OCI-LY7 (cell line): Measurements from ENCODE around the gene DGKQ. TPM values are rescaled to one million over a fixed set of nuclear protein-coding genes. Genes with fewer than 3 reads are reported as not detected.

Experiments used
- BruUV-seq: library from RNA; stranded (reverse); fragments of 400-500 nt; replicated peaks from 2 replicates; lab custom pipeline; 2021; lab: Mats Ljungman, UMichigan
- CTCF ChIA-PET: fragments of 300-600 bp; sonication (Branson Sonifier 250); formaldehyde crosslinking; loops from one replicate; lab custom pipeline; 2022; ENCODE audit warnings: antibody characterized with exemption; ENCODE audit not compliant: unreplicated experiment; lab: Charles Lee
- POLR2A ChIA-PET: fragments of 300-600 bp; sonication (Branson Sonifier 250); formaldehyde crosslinking; loops from one replicate; lab custom pipeline; 2022; ENCODE audit warnings: antibody characterized with exemption; lab: Charles Lee
- DNase-seq: peaks from one replicate; pipeline ENCODE4 v3.0.0-alpha.2; 2015; ENCODE audit warnings: low spot score
- H2AFZ ChIP-seq: fragments of 200-600 bp; sonication (generic), shearing (Covaris generic); 2 replicates; pipeline ENCODE4 v1.6.1; 2014; ENCODE audit warnings: mild to moderate bottlenecking, antibody characterized with exemption, low read length, moderate library complexity
- H3K27ac ChIP-seq: fragments of 200-600 bp; sonication (generic); 2 replicates; pipeline ENCODE4 v1.5.1; 2014; ENCODE audit warnings: mixed run types, low read depth, mild to moderate bottlenecking, moderate library complexity, low read length, inconsistent platforms; ENCODE audit not compliant: poor library complexity, severe bottlenecking
- H3K36me3 ChIP-seq: fragments of 200-600 bp; sonication (generic); 2 replicates; pipeline ENCODE4 v1.6.1; 2014; ENCODE audit warnings: mild to moderate bottlenecking, antibody characterized with exemption, low read length, moderate library complexity, mixed read lengths; ENCODE audit not compliant: insufficient read depth
- H3K4me1 ChIP-seq: fragments of 200-600 bp; sonication (generic); 2 replicates; pipeline ENCODE4 v1.5.1; 2014; ENCODE audit warnings: mild to moderate bottlenecking, low read length; ENCODE audit not compliant: insufficient read depth, poor library complexity, severe bottlenecking
- H3K4me2 ChIP-seq: fragments of 200-600 bp; sonication (generic); 2 replicates; pipeline ENCODE4 v1.6.1; 2014; ENCODE audit warnings: mild to moderate bottlenecking, low read length
- H3K4me3 ChIP-seq: fragments of 200-600 bp; sonication (generic); 2 replicates; pipeline ENCODE4 v1.5.1; 2014; ENCODE audit warnings: mild to moderate bottlenecking, low read depth, low read length; ENCODE audit not compliant: poor library complexity, severe bottlenecking
- H3K79me2 ChIP-seq: fragments of 200-600 bp; sonication (generic); 2 replicates; pipeline ENCODE4 v1.6.1; 2016; ENCODE audit warnings: low read depth, mild to moderate bottlenecking, low read length, moderate library complexity, mixed read lengths; ENCODE audit not compliant: insufficient read depth
- H3K9me2 ChIP-seq: fragments of 200-600 bp; sonication (generic); 2 replicates; pipeline ENCODE4 v1.6.1; 2016; ENCODE audit warnings: mild to moderate bottlenecking, low read length, mixed read lengths; ENCODE audit not compliant: insufficient read depth
- H3K9me3 ChIP-seq: fragments of 200-600 bp; sonication (generic); 2 replicates; pipeline ENCODE4 v1.6.1; 2014; ENCODE audit warnings: mild to moderate bottlenecking, mixed run types, low read length, mixed read lengths
- H4K20me1 ChIP-seq: fragments of 200-600 bp; sonication (generic); 2 replicates; pipeline ENCODE4 v1.6.1; 2014; ENCODE audit warnings: mild to moderate bottlenecking, antibody characterized with exemption, low read length, moderate library complexity, mixed read lengths; ENCODE audit not compliant: insufficient read depth
- EZH2phosphoT487 ChIP-seq: fragments of 200-600 bp; sonication (generic); IDR thresholded peaks from 2 replicates; pipeline ENCODE4 v1.6.1; 2018; ENCODE audit warnings: low read depth, borderline replicate concordance, mild to moderate bottlenecking, mixed run types, antibody characterized with exemption, low read length, moderate library complexity, mixed read lengths
- intact Hi-C: fragments of 100-400 bp; cut with micrococcal nuclease; formaldehyde crosslinking; loops from one replicate; pipeline ENCODE4 v1.10.0; 2022; ENCODE audit not compliant: unreplicated experiment
- total RNA-seq, 2 experiments: library from RNA; depleted of rRNA in 1 of 2; stranded (reverse); fragments of >200 nt in 1 of 2; shearing (Covaris generic) in 1 of 2; gene quantifications; 2 replicates each; pipeline ENCODE4 v1.2.3, GENCODE V29; 2014 to 2022
- TF ChIP-seq, protein P1 (sequence below): fragments of 200-600 bp; sonication (generic); conservative IDR thresholded peaks from 2 replicates; pipeline ENCODE4 v1.5.1; 2014; ENCODE audit warnings: mild to moderate bottlenecking, antibody characterized with exemption, low read length, moderate library complexity, mixed read lengths

DGKQ gene
- total RNA-seq, 2 experiments from 2014 or later: 11.3 to 15.2 TPM

DNA sequence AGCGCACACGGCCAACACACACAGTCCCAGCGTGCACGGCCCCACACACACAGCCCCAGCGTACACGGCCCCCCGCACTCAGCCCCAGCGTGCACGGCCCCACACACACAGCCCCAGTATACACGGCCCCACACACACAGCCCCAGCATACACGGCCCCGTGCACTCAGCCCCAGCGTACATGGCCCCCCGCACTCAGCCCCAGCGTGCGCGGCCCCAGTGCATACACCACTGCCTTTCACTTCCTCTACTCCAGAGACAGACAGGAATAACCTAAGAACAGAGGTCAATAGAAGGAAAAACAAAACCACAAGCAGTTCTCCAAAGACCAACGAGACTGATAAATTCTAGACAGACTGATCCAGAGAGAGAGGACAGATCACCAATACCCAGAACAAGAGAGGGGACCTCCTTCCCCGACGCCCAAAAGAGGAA is 58.3 kb downstream of the DGKQ start:
- peak overlapping the region; percentile 23 for H3K4me3 ChIP-seq
- DNase-seq: no peak
- POLR2A ChIA-PET: no interaction called here

DNA sequence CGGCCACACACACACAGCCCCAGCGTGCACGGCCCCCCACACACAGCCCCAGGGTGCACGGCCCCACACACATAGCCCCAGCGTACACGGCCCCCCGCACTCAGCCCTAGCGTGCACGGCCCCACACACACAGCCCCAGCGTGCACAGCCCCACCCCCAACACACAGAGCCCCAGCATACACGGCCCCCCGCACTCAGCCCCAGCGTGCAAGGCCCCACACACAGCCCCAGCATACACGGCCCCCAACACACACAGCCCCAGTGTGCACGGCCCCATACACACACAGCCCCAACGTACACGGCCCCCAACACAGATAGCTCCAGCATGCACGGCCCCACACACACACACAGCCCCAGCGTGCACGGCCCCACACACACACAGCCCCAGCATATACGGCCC is 58.8 kb downstream of the DGKQ start:
- peaks cover 20% of the 10 kb centered on the region for H3K4me1 ChIP-seq
- POLR2A ChIA-PET: no interaction called here
- peaks cover 34% of the 10 kb centered on the region for H3K36me3 ChIP-seq
- CTCF ChIA-PET: no interaction called here
- H3K27ac ChIP-seq: no peak overlapping the region
- H3K79me2 ChIP-seq: peaks cover 48% of the 10 kb centered on the region
- H3K4me2 ChIP-seq: no peak overlapping the region; the same call in 1 of the 2 replicates
- intact Hi-C loops: no loop called here
- H3K9me2 ChIP-seq: no peaks in the 10 kb centered on the region
- no peak for DNase-seq
- no peak overlapping the region for H2AFZ ChIP-seq
- H4K20me1 ChIP-seq: no peaks in the 10 kb centered on the region
- TF ChIP-seq, protein P1, sequence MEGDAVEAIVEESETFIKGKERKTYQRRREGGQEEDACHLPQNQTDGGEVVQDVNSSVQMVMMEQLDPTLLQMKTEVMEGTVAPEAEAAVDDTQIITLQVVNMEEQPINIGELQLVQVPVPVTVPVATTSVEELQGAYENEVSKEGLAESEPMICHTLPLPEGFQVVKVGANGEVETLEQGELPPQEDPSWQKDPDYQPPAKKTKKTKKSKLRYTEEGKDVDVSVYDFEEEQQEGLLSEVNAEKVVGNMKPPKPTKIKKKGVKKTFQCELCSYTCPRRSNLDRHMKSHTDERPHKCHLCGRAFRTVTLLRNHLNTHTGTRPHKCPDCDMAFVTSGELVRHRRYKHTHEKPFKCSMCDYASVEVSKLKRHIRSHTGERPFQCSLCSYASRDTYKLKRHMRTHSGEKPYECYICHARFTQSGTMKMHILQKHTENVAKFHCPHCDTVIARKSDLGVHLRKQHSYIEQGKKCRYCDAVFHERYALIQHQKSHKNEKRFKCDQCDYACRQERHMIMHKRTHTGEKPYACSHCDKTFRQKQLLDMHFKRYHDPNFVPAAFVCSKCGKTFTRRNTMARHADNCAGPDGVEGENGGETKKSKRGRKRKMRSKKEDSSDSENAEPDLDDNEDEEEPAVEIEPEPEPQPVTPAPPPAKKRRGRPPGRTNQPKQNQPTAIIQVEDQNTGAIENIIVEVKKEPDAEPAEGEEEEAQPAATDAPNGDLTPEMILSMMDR: no peak
- TF ChIP-seq EZH2phosphoT487: no peak
- BruUV-seq: no TSS peak
- peaks cover 18% of the 10 kb centered on the region for H3K9me3 ChIP-seq
- H3K4me3 ChIP-seq: no peak overlapping the region

More for the DNA sequence above, 58.3 kb downstream of the DGKQ start:
- no peaks in the 10 kb centered on the region for H4K20me1 ChIP-seq
- intact Hi-C loops: no loop called here
- H3K79me2 ChIP-seq: peaks cover 53% of the 10 kb centered on the region
- CTCF ChIA-PET: no interaction called here
- peak overlapping the region; percentile 14 for H3K27ac ChIP-seq
- no peak for TF ChIP-seq EZH2phosphoT487
- TF ChIP-seq, protein P1: no peak
- no TSS peak for BruUV-seq
- H2AFZ ChIP-seq: no peak overlapping the region
- peaks cover 20% of the 10 kb centered on the region for H3K4me1 ChIP-seq
- no peaks in the 10 kb centered on the region for H3K9me2 ChIP-seq
- H3K9me3 ChIP-seq: peaks cover 18% of the 10 kb centered on the region
- H3K4me2 ChIP-seq: peak overlapping the region; percentile 51
- peaks cover 36% of the 10 kb centered on the region for H3K36me3 ChIP-seq

DNA sequence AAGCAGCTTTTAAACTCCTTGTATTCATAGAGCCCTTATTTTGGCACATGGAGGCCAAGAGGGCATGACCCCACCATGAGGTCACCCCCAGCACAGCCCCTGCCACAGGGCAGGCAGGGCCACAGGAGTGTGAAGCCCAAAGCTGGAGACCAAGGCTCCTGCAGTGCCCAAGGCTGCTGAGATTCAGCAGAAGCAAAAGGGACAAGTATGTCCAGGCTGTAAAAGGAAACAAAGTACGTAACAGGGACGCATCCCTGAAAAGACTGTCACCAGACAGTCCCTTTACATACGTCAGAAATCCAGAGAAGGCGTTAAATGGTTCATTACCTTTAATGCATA is 60.1 kb downstream of the DGKQ start:
- CTCF ChIA-PET: no interaction called here
- Histone ChIP-seq H3K9me2 (no peaks in the 10 kb centered on the region), H3K4me2 (no peak overlapping the region), H3K36me3 (peaks cover 34% of the 10 kb centered on the region), H3K4me3 (no peak overlapping the region), H3K9me3 (peaks cover 15% of the 10 kb centered on the region), H2AFZ (no peak overlapping the region), H3K27ac (no peak overlapping the region), H3K4me1 (peaks cover 20% of the 10 kb centered on the region), H3K79me2 (peaks cover 38% of the 10 kb centered on the region), H4K20me1 (no peaks in the 10 kb centered on the region)
- POLR2A ChIA-PET: interaction anchor here (0.9 kb wide), 1 partner anchor 10 kb away, joined by 3 read pairs; no protein-coding TSS in a partner anchor
- TF ChIP-seq, protein P1: no peak
- TF ChIP-seq EZH2phosphoT487: no peak
- DNase-seq: no peak
- no TSS peak for BruUV-seq
- intact Hi-C loops: no loop called here
